GM19035 (cell line): ENCODE measurements around the gene LAMC3.
"Not testable (repeated sequence)": the region's sequence is repeated elsewhere in the genome, so short reads cannot be mapped to it uniquely, and the experiment has no call there.

ENCODE experiments used
- ATAC-seq: cut with Tn5 transposase; IDR thresholded peaks from one replicate; pipeline ENCODE4 v1.9.1; 2021; ENCODE audit not compliant: unreplicated experiment

LAMC3 gene

DNA sequence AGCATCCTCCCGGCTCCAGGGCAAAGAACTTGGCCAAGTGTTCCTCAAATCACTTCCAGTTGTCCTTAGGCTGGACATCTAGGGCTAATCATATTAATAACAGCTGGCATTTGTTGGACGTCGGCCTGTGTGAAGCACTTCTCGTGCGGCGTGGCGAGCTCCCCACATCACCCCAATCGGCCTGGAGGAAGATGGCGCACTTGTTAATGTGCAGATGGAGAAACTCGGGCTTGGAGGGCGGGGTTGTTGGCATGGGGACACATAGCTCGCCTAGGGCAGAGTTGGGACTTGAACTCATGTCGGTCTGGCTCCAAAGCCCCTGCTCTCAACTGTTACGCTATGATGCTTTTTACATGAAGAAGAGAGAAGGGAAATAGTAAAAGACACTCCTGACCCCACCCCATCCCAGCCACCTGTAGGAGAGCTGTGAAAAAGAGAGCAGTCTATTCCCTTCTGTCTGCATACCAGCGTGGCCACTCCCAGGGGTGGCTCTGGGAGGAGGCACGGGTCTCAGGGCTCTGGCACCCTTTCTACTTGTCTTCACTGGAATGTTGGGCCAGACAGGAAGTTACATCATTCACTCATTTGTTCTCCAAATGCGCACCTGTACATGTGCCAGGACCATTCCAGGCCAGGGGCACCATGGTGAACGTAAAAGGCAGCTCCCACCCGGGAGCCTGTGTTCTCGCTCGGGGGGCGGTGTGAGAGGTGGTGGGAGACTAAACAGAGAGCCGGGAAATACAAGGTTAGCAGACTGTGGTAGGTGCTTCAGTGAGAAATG, 103.6 kb downstream of the LAMC3 start:
- ATAC-seq: no peak

- ATAC-seq: no peak
These were observed 104.7 kb downstream of the LAMC3 start for GRCh38 chr9:131113655-131114054.

- no peak for ATAC-seq
These were observed 105.1 kb downstream of the LAMC3 start for GRCh38 chr9:131114084-131114535.

DNA sequence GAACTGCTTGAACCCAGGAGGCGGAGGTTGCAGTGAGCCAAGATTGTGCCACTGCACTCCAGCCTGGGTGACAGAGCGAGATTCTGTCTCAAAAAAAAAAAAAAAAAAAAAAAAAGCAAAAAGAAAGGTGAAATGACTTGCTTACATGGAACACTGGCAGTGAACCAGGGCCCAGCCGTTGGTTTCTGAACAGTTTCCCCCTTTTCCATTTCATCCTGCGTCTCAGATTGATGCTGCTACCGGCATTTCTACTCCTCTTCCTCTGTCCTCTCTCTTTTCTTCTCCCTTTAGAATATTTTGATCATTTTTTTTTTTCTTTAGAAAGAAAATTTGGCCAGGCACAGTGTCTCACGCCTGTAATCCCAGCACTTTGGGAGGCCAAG, 106.4 kb downstream of the LAMC3 start:
- not testable (repeated sequence) for ATAC-seq

DNA sequence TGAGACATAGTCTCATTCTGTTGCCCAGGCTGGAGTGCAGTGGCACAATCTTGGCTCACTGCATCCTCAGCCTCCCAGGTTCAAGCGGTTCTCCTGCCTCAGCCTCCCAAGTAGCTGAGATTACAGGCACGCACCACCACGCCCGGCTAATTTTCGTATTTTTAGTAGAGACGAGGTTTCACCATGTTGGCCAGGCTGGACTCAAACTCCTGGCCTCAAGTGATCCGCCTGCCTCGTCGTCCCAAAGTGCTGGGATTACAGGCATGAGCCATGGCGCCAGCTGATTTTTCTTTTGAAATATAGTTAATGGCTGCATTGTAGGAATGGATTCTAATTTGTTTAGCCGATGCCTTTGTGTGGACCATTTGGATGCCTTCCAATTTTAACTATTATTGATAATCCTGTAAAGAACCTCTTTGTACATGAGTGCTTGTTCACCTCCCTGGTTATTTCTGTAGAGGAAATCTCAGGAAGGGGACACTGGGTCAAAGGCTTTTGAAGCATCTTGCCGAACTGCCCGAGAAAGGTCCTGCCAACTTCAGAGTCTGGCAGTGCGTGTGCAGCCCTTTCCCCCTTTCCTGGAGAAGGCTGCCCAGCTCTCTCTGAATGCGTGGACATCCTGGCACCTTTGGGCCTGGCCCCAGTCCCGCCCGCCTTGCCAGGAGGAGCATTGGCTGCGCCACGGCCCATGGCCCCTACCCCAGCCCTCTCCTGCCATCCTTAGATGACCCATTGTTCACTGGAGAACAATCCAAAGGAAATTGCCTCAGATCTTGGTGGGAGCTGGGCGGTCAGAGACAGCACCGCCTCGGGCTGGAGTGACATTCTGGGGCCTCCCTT, 107.5 kb downstream of the LAMC3 start:
- ATAC-seq: no peak

GRCh38 chr9:131117121-131117761, 108.3 kb downstream of the LAMC3 start:
- ATAC-seq: no peak

GRCh38 chr9:131117762-131118145, 108.8 kb downstream of the LAMC3 start:
- ATAC-seq: no peak

DNA sequence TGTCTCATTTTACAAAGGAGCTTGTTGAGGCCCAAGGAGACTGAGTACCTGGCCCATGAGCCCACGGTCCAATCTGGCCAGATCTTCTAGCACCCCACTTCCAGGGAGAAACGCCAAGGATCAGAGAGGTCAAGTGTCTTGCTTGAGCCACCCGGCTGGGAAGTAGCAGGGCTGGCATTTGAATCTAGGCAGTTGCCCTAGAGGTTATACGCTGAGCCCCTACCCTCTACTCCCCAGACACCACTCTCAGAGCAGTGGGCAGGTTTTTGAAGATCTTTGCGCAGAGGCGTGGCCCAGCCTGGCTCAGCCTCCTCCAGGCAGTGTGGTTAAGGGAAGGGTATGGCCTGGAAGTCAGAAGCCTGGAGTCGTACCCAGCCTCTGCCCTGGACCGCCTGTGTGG, 110.6 kb downstream of the LAMC3 start:
- no peak for ATAC-seq

DNA sequence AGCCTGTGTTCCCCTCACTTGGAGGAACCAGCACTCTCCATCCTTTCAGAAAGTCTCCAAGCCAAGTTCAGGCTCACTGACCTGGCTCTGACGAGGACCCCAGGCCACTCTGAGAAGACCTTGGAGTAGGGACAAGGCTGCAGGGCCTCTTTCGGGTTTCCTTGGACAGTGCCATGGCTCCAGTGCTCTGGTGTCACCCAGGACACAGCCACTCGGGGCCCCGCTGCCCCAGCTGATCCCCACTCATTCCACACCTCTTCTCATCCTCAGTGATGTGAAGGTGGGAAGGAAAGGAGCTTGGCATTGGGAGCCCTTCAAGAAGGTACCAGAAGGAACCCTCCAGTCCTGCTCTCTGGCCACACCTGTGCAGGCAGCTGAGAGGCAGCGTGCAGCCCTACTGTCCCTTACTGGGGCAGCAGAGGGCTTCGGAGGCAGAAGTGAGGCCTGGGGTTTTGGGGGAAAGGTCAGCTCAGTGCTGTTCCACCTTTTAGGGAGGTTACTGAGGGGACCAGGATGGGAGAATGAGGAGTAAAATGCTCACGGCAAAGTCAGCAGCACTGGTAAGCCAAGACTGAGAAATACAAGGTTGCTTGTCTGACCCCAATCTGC, 111.8 kb downstream of the LAMC3 start:
- ATAC-seq: no peak

- no peak for ATAC-seq
These were observed 112.4 kb downstream of the LAMC3 start for GRCh38 chr9:131121346-131121745.

DNA sequence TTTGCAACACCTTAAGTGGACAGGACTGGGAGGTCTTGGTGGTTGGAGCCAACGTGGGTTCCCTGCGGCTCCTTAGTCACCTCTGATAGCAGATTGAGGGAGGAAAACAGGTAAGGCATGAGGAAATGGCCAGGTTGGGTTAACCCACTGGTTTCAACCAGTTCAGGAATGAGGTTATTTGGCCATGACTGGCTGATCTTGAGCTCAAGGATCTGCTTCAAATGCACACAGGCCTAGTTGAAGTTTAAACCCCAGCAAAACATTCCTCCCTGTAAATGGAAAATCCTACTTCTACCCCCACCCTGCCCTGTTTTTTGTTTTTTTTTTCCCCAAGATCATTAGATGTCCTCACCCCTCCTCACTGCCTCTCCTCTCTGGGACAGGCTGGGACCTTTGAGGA, 113.2 kb downstream of the LAMC3 start:
- no peak for ATAC-seq

- peak; percentile 21 for ATAC-seq
These were observed 116.0 kb downstream of the LAMC3 start for GRCh38 chr9:131125038-131125287.

DNA sequence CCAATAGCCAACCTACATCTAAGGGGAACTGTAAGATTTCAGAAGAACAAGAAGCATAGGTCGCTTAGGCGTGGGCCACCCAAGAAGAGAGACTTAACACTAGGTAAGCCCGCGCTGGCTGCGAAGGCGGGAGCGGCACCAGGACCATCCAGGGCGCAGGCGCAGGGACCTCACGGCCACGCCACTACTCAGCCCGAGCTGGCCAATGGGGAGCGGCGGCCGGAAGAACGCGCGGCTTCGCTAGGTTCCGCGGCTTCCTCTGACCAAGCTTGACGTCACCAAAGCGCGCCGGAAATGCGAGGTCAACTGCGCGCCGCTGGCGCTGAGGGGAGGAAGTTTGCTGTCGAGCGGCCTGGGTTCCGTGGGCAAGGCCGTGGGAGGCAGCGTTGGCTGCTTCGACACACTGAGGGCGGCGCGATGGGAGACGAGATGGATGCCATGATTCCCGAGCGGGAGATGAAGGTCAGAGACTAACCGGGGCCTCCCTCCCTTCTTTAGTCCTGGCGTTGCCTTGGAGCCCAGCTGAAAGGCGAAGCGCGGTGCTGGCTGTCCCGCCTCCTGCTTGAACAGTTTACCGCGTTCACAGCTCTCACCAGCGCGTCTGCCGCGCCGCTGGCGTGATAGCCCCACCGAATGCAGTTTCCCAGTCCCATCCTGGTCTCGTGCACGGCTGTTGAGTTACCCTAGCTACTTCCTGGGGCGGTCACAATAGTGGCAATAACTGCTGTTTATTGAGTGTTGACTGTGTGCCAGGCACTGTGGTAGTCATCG, 116.5 kb downstream of the LAMC3 start, which contains the start of gene NUP214:
Gene NUP214, plus strand, starts transcription at position 299 of the 771 bp plus-strand sequence. Its CDS starts 119 bp downstream, at position 418.
- ATAC-seq: peak; percentile 97

GRCh38 chr9:131126059-131126426, 117.1 kb downstream of the LAMC3 start:
- no peak for ATAC-seq

GRCh38 chr9:131129183-131129582, 120.2 kb downstream of the LAMC3 start:
- no peak for ATAC-seq

DNA sequence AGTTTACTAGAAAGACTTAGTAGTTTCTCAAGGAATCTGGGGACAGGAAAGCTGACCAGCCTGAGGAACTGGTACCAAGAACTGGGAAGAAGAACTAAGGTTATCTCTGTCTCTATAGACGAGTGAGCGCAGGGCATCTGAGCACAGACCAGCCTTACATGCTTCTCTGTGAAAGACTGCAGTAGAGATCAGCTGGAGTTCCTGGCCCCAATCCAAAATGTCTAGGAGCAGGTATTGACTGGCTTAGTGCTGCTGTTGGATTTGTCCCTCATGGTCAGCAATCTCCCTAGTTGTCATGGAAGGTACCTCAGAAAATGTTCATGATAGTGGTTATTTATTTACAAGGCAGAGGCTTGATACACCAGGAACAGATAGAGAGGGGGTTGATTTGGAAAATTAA, 129.7 kb downstream of the LAMC3 start:
- ATAC-seq: no peak

GRCh38 chr9:131140112-131140511, 131.1 kb downstream of the LAMC3 start:
- no peak for ATAC-seq

GRCh38 chr9:131140550-131140949, 131.6 kb downstream of the LAMC3 start:
- ATAC-seq: no peak

- no peak for ATAC-seq
These were observed 133.2 kb downstream of the LAMC3 start for GRCh38 chr9:131142160-131142559.
